ENCODE measurements around the gene TBX10.

DNA sequence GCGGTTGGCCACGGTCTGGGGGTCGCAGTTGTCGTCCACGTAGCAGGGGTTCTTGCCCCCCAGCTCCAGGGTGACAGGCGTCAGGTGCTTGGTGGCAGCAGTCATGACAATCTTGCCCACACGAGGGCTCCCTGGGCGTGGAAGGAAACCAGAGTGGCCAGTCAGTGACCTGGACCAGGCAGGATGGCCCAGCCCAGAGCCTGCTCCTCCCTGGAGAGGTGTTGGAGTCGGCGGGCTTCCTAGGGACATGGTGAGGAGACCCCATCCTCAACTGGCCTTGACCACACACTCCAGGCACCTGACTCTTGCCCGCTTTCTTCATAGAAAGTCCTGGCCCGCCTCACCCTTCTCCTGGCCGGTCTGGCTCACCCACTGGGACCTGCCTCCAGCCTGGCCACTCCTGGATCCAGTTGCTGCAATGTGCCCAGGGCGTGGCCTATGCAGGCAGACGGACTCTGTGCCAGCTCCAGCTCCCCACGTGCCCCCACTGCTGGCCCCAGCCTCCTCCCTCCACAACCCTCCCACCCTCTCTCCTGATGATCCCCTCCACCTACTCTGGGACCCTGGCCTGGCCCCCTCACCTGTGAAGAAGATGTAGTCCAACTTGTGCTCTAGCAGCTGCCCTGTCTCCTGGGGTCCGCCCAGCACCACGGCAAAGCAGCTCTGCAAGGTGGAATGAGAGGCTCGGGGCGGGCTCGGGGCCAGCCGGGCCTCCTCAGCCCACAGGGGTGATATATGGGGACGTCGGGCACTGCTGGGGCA, 26.2 kb upstream of the TBX10 start:
- TF ChIP-seq, protein P1, sequence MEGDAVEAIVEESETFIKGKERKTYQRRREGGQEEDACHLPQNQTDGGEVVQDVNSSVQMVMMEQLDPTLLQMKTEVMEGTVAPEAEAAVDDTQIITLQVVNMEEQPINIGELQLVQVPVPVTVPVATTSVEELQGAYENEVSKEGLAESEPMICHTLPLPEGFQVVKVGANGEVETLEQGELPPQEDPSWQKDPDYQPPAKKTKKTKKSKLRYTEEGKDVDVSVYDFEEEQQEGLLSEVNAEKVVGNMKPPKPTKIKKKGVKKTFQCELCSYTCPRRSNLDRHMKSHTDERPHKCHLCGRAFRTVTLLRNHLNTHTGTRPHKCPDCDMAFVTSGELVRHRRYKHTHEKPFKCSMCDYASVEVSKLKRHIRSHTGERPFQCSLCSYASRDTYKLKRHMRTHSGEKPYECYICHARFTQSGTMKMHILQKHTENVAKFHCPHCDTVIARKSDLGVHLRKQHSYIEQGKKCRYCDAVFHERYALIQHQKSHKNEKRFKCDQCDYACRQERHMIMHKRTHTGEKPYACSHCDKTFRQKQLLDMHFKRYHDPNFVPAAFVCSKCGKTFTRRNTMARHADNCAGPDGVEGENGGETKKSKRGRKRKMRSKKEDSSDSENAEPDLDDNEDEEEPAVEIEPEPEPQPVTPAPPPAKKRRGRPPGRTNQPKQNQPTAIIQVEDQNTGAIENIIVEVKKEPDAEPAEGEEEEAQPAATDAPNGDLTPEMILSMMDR (optimal IDR thresholded peaks at IDR 0.05 in 1 of 3, IDR thresholded peaks at IDR 0.05 in 1 of 3, conservative IDR thresholded peaks at IDR 0.05 in 1 of 3; ENCODE audit: extremely low read depth in 1 of 3, insufficient read depth in 2 of 3, low read length in 3 of 3): peak in 2 of 3 experiments; percentile 22 to 55
- TF ChIP-seq EZH2 (IDR thresholded peaks at IDR 0.05; ENCODE audit: low read length): no peak

Data from keratinocyte (primary cell).